Midbrain (tissue), 1 donor: ENCODE measurements around the gene ATXN2.
A peak's percentile ranks its signal among the peaks of the same experiment; 100 is the strongest.
"Not testable (repeated sequence)": the region's sequence is repeated elsewhere in the genome, so short reads cannot be mapped to it uniquely, and the experiment has no call there.

Experiments
- DNase-seq: peaks from one replicate; lab custom pipeline; 2025; lab: John Stamatoyannopoulos, UW

ATXN2 gene

GRCh38 chr12:111570084-111570961 is 28.8 kb downstream of the ATXN2 start:
- no peak for DNase-seq

GRCh38 chr12:111569363-111570083 is 29.6 kb downstream of the ATXN2 start:
- no peak for DNase-seq

GRCh38 chr12:111560844-111561243 is 38.3 kb downstream of the ATXN2 start:
- not testable (repeated sequence) for DNase-seq

- no peak for DNase-seq
These were observed 41.1 kb downstream of the ATXN2 start for GRCh38 chr12:111558107-111558376.

GRCh38 chr12:111557271-111558106 is 41.6 kb downstream of the ATXN2 start:
- no peak for DNase-seq

- no peak for DNase-seq
These were observed 42.4 kb downstream of the ATXN2 start for GRCh38 chr12:111556676-111557075.

GRCh38 chr12:111555313-111555712 is 43.8 kb downstream of the ATXN2 start:
- not testable (repeated sequence) for DNase-seq

GRCh38 chr12:111546758-111547383 is 52.2 kb downstream of the ATXN2 start:
- DNase-seq = no peak

- no peak for DNase-seq
These were observed 52.9 kb downstream of the ATXN2 start for GRCh38 chr12:111546171-111546570.

GRCh38 chr12:111544032-111544431 is 55.1 kb downstream of the ATXN2 start:
- DNase-seq = no peak

- DNase-seq = no peak
These were observed 66.4 kb downstream of the ATXN2 start for GRCh38 chr12:111532751-111533150.

GRCh38 chr12:111529424-111530368 is 69.4 kb downstream of the ATXN2 start:
- DNase-seq = peak; percentile 54

GRCh38 chr12:111523587-111524167 is 75.4 kb downstream of the ATXN2 start:
- no peak for DNase-seq

GRCh38 chr12:111521801-111522200 is 77.3 kb downstream of the ATXN2 start:
- no peak for DNase-seq

GRCh38 chr12:111519937-111520336 is 79.2 kb downstream of the ATXN2 start:
- DNase-seq = no peak

GRCh38 chr12:111519083-111519482 is 80.0 kb downstream of the ATXN2 start:
- no peak for DNase-seq

- not testable (repeated sequence) for DNase-seq
These were observed 91.4 kb downstream of the ATXN2 start for GRCh38 chr12:111507719-111508118.

GRCh38 chr12:111507258-111507657 is 91.9 kb downstream of the ATXN2 start:
- not testable (repeated sequence) for DNase-seq

- DNase-seq = no peak
These were observed 92.9 kb downstream of the ATXN2 start for GRCh38 chr12:111506260-111506659.

- no peak for DNase-seq
These were observed 93.5 kb downstream of the ATXN2 start for GRCh38 chr12:111505601-111506036.
